SK-N-SH (cell line): ENCODE data around the gene UVRAG. TPM values are rescaled to one million over a fixed set of nuclear protein-coding genes. Genes with fewer than 3 reads are reported as not detected.

Experiments
- CTCF ChIA-PET: fragments of 300-600, 350-600 bp; formaldehyde crosslinking; extraction: SDS; loops from one replicate; lab custom pipeline; 2021; lab: Yijun Ruan, JAX
- POLR2A ChIA-PET: fragments of 350-600 bp; sonication (Branson Sonifier 250); formaldehyde crosslinking; extraction: SDS; loops from one replicate; lab custom pipeline; 2020; ENCODE audit warnings: antibody characterized with exemption, inconsistent platforms; lab: Yijun Ruan, JAX
- DNase-seq: peaks from one replicate; pipeline ENCODE4 v3.0.0; 2012
- H2AFZ ChIP-seq: fragments of 200-600 bp; sonication (generic); 2 replicates; pipeline ENCODE4 v1.8.1; 2016; ENCODE audit warnings: antibody characterized with exemption, mild to moderate bottlenecking, low read depth
- H3F3A ChIP-seq: fragments of 200-600 bp; sonication (generic); replicated peaks from 2 replicates; pipeline ENCODE3; 2016; ENCODE audit warnings: antibody characterized with exemption, mild to moderate bottlenecking; ENCODE audit not compliant: insufficient read depth
- H3K27ac ChIP-seq, 2 experiments: fragments of 200-500 bp in 1 of 2; fragments of 200-600 bp in 1 of 2; sonication (Bioruptor generic) in 1 of 2; sonication (generic), shearing (Covaris generic) in 1 of 2; 2 replicates each; pipeline versions ENCODE4 v1.5.1 to v1.6.1; 2014 to 2016; ENCODE audit warnings: low read depth in 2 of 2, inconsistent platforms in 1 of 2, low read length in 1 of 2, mild to moderate bottlenecking in 1 of 2, mixed read lengths in 1 of 2
- H3K27me3 ChIP-seq: fragments of 200-600 bp; sonication (generic), shearing (Covaris generic); 2 replicates; pipeline ENCODE4 v1.6.1; 2016; ENCODE audit warnings: mixed run types; ENCODE audit not compliant: insufficient read depth
- H3K36me3 ChIP-seq, 2 experiments: fragments of 200-500 bp in 1 of 2; fragments of 200-600 bp in 1 of 2; sonication (Bioruptor generic) in 1 of 2; sonication (generic) in 1 of 2; replicated peaks in 1 of 2; 2 replicates each; pipeline versions ENCODE3 to v1.5.1; 2014 to 2016; ENCODE audit warnings: low read length in 1 of 2, mild to moderate bottlenecking in 1 of 2; ENCODE audit not compliant: insufficient read depth in 2 of 2, control insufficient read depth in 1 of 2
- H3K4me1 ChIP-seq, 2 experiments: fragments of 200-500 bp in 1 of 2; fragments of 200-600 bp in 1 of 2; sonication (Bioruptor generic) in 1 of 2; sonication (generic), shearing (Covaris generic) in 1 of 2; 2 replicates each; pipeline versions ENCODE4 v1.5.1 to v1.6.1; 2014 to 2016; ENCODE audit warnings: low read depth in 1 of 2, low read length in 1 of 2, mixed run types in 1 of 2; ENCODE audit not compliant: insufficient read depth in 2 of 2, control insufficient read depth in 1 of 2
- H3K4me2 ChIP-seq: fragments of 200-600 bp; sonication (generic), shearing (Covaris generic); 2 replicates; pipeline ENCODE4 v1.6.1; 2017; ENCODE audit warnings: mixed run types
- H3K4me3 ChIP-seq, 2 experiments: fragments of 200-500 bp in 1 of 2; fragments of 200-600 bp in 1 of 2; sonication (Bioruptor generic) in 1 of 2; sonication (generic), shearing (Covaris generic) in 1 of 2; 2 replicates each; pipeline versions ENCODE4 v1.5.1 to v1.8.1; 2014 to 2016; ENCODE audit warnings: low read depth in 2 of 2, inconsistent platforms in 1 of 2, low read length in 1 of 2, mild to moderate bottlenecking in 1 of 2, mixed read lengths in 1 of 2, moderate library complexity in 1 of 2
- H3K79me2 ChIP-seq: fragments of 200-600 bp; sonication (generic); 2 replicates; pipeline ENCODE4 v1.8.1; 2017; ENCODE audit warnings: mild to moderate bottlenecking; ENCODE audit not compliant: insufficient read depth
- H3K9ac ChIP-seq: fragments of 200-600 bp; sonication (generic); 2 replicates; pipeline ENCODE4 v1.6.1; 2017; ENCODE audit warnings: mixed run types
- H3K9me2 ChIP-seq: fragments of 200-600 bp; sonication (generic); 2 replicates; pipeline ENCODE4 v1.6.1; 2017; ENCODE audit warnings: mixed run types
- H3K9me3 ChIP-seq: fragments of 200-600 bp; sonication (generic); 2 replicates; pipeline ENCODE4 v1.6.1; 2017; ENCODE audit warnings: mixed run types, mild to moderate bottlenecking, moderate library complexity
- H4K20me1 ChIP-seq: fragments of 200-600 bp; sonication (generic); 2 replicates; pipeline ENCODE4 v1.6.1; 2017; ENCODE audit warnings: mild to moderate bottlenecking, mixed run types; ENCODE audit not compliant: insufficient read depth
- ELF1 ChIP-seq: IDR thresholded peaks from 2 replicates; pipeline ENCODE4 v1.4.0; 2012
- EP300 ChIP-seq, 2 experiments: IDR thresholded peaks; 2 replicates each; pipeline versions ENCODE4 v1.4.0 to v1.6.1; 2012; ENCODE audit warnings: borderline replicate concordance in 1 of 2, low read depth in 1 of 2, low read length in 1 of 2
- EZH2phosphoT487 ChIP-seq: fragments of 200-600 bp; sonication (generic); IDR thresholded peaks from 2 replicates; pipeline ENCODE4 v1.6.1; 2017; ENCODE audit warnings: low read depth, mixed run types, mild to moderate bottlenecking, antibody characterized with exemption, moderate library complexity, borderline replicate concordance
- FOSL2 ChIP-seq: IDR thresholded peaks from 2 replicates; pipeline ENCODE4 v1.4.0; 2012; ENCODE audit warnings: low read depth, mild to moderate bottlenecking, moderate library complexity, borderline replicate concordance
- GABPA ChIP-seq: IDR thresholded peaks from 2 replicates; pipeline ENCODE4 v1.4.0; 2012; ENCODE audit warnings: low read depth, mild to moderate bottlenecking
- JUND ChIP-seq: IDR thresholded peaks from 2 replicates; pipeline ENCODE4 v1.4.0; 2012
- MAX ChIP-seq: IDR thresholded peaks from 2 replicates; pipeline ENCODE4 v1.4.0; 2012; ENCODE audit warnings: low read depth
- NFIC ChIP-seq: IDR thresholded peaks from 2 replicates; pipeline ENCODE4 v1.4.0; 2012; ENCODE audit warnings: borderline replicate concordance
- POLR2AphosphoS5 ChIP-seq: IDR thresholded peaks from 2 replicates; pipeline ENCODE4 v1.6.1; 2012; ENCODE audit warnings: low read depth, low read length
- RCOR1 ChIP-seq: fragments of 150-350 bp; IDR thresholded peaks from 2 replicates; pipeline ENCODE4 v1.6.1; 2017; ENCODE audit warnings: antibody characterized with exemption, low read length
- REST ChIP-seq: IDR thresholded peaks from 2 replicates; pipeline ENCODE4 v1.6.1; 2012; ENCODE audit warnings: mild to moderate bottlenecking, low read depth, low read length, moderate library complexity
- RXRA ChIP-seq: IDR thresholded peaks from 2 replicates; pipeline ENCODE4 v1.4.0; 2012; ENCODE audit warnings: low read depth, mild to moderate bottlenecking, borderline replicate concordance
- SIN3A ChIP-seq: IDR thresholded peaks from 2 replicates; pipeline ENCODE4 v1.6.1; 2012; ENCODE audit warnings: low read depth, mild to moderate bottlenecking, low read length, moderate library complexity, borderline replicate concordance
- TAF1 ChIP-seq: IDR thresholded peaks from 2 replicates; pipeline ENCODE4 v1.6.1; 2012; ENCODE audit warnings: low read depth, mild to moderate bottlenecking, low read length, moderate library complexity, borderline replicate concordance
- TCF12 ChIP-seq: IDR thresholded peaks from 2 replicates; pipeline ENCODE4 v1.4.0; 2012
- TEAD4 ChIP-seq: IDR thresholded peaks from 2 replicates; pipeline ENCODE4 v1.4.0; 2012; ENCODE audit warnings: mild to moderate bottlenecking, borderline replicate concordance; ENCODE audit not compliant: insufficient read depth
- USF1 ChIP-seq: IDR thresholded peaks from 2 replicates; pipeline ENCODE4 v1.4.0; 2012; ENCODE audit warnings: low read depth, borderline replicate concordance
- USF2 ChIP-seq: fragments of 150-350 bp; IDR thresholded peaks from 2 replicates; pipeline ENCODE4 v1.6.1; 2017; ENCODE audit warnings: antibody characterized with exemption, low read length, low read depth, borderline replicate concordance
- WGBS: methylation state at CpG from one replicate; pipeline ENCODE4 v1.1.6; 2017; ENCODE audit warnings: low lambda C conversion rate; 5-methylcytosine and 5-hydroxymethylcytosine counted together
- polyA plus RNA-seq, 3 experiments: library from polyadenylated mRNA; depleted of rRNA; stranded (reverse); fragments of >200 nt; gene quantifications; 2 replicates each; pipeline ENCODE4 v1.2.3, GENCODE V29; 2012

Gene UVRAG
- polyA plus RNA-seq, 1 of the 3 experiments (the other 2 are of a cell fraction) = 5.8 TPM

- no peak overlapping the region for H3K4me3 ChIP-seq
- peaks cover 0 to 10% of the 10 kb centered on the region in 2 experiments; a peak in 1 of 4 replicates for H3K4me1 ChIP-seq
- no peak overlapping the region for H3K27ac ChIP-seq
- POLR2A ChIA-PET = no interaction called here
- H3K4me2 ChIP-seq = no peak overlapping the region
- 90% methylated on average over 6 of the region's 8 CpGs for WGBS
- H4K20me1 ChIP-seq = no peaks in the 10 kb centered on the region
- no peak for DNase-seq
- H3F3A ChIP-seq = no peaks in the 10 kb centered on the region
- no peaks in the 10 kb centered on the region for H3K9me3 ChIP-seq
- no peak overlapping the region for H2AFZ ChIP-seq
- CTCF ChIA-PET = interaction anchor here (0.9 to 1.1 kb wide), 2 partner anchors 74 to 100 kb away, joined by 3 read pairs; no protein-coding TSS in a partner anchor
- no peak for TF ChIP-seq RCOR1
- TF ChIP-seq FOSL2 = no peak
- no peak for TF ChIP-seq TAF1
- TF ChIP-seq REST = no peak
- TF ChIP-seq EZH2phosphoT487 = no peak
- no peak for TF ChIP-seq NFIC
- no peak for TF ChIP-seq MAX
- TF ChIP-seq, all 33 proteins: peak for 0
- H3K27me3 ChIP-seq = no peaks in the 10 kb centered on the region; the same call in 1 of the 2 replicates
- H3K9ac ChIP-seq = no peak overlapping the region
- no peaks in the 10 kb centered on the region for H3K9me2 ChIP-seq
- H3K79me2 ChIP-seq = no peaks in the 10 kb centered on the region
- no peaks in the 10 kb centered on the region for H3K36me3 ChIP-seq
Measured at GRCh38 chr11:75797116-75797515, 17.9 kb upstream of the UVRAG start.

GRCh38 chr11:75797792-75798191 lies 17.2 kb upstream of the UVRAG start:
- Histone ChIP-seq H3K27ac (no peak overlapping the region), H3K9me2 (no peaks in the 10 kb centered on the region), H3K4me1 (peaks cover 0 to 10% of the 10 kb centered on the region in 2 experiments; a peak in 1 of 4 replicates), H3K27me3 (no peaks in the 10 kb centered on the region; the same call in 1 of the 2 replicates), H4K20me1 (no peaks in the 10 kb centered on the region), H3K9me3 (no peaks in the 10 kb centered on the region), H3K4me3 (no peak overlapping the region), H2AFZ (no peak overlapping the region), H3K36me3 (no peaks in the 10 kb centered on the region), H3K79me2 (no peaks in the 10 kb centered on the region), H3K9ac (no peak overlapping the region), H3F3A (no peaks in the 10 kb centered on the region), H3K4me2 (no peak overlapping the region)
- TF ChIP-seq TCF12 (no peak), TEAD4 (no peak), USF1 (no peak), ELF1 (no peak), NFIC (no peak), USF2 (no peak), FOSL2 (no peak), EZH2phosphoT487 (no peak), SIN3A (no peak), RXRA (no peak), EP300 (IDR thresholded peaks at IDR 0.05; ENCODE audit: borderline replicate concordance in 1 of 2, low read depth in 1 of 2, low read length in 1 of 2) (no peak), JUND (no peak), POLR2AphosphoS5 (no peak), REST (no peak), GABPA (no peak)
- ChIA-PET POLR2A (no interaction called here), CTCF (no interaction called here)
- 78% methylated on average over 1 of the region's 1 CpG for WGBS
- no peak for DNase-seq
